GM19043 (cell line): ENCODE results near the gene MYRFL.

Source experiments
- ATAC-seq: cut with Tn5 transposase; IDR thresholded peaks from one replicate; pipeline ENCODE4 v1.9.1; 2021; ENCODE audit warnings: low read depth; ENCODE audit not compliant: unreplicated experiment

MYRFL gene

DNA sequence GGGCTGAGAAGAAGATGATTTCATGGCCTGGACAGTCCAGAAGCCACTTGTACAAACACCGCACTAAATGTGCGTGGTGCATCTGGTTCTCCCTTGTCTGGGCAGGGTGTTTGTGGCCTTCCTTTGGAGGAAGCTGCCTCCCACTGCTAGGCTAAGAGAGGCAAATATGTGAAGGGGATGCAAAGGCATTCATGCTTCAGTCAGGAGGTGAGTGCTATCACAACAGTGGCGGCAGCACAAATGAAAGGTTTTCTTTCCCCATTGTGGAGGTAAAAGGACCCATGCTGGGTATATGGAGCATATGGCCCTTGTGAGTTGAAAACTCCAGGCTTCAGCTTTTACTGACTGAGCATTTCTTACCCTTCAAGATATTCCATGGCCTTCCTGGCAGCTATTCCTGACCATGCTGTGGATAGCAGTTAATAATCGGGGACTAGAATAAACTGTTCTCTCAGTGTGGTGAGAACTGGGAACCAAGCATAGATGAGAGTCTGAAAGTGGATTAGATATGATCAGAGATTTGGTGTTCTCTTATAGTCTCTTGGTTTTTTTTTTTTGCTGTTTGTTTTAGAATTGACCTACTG, 69.9 kb downstream of the MYRFL start:
- no peak for ATAC-seq

DNA sequence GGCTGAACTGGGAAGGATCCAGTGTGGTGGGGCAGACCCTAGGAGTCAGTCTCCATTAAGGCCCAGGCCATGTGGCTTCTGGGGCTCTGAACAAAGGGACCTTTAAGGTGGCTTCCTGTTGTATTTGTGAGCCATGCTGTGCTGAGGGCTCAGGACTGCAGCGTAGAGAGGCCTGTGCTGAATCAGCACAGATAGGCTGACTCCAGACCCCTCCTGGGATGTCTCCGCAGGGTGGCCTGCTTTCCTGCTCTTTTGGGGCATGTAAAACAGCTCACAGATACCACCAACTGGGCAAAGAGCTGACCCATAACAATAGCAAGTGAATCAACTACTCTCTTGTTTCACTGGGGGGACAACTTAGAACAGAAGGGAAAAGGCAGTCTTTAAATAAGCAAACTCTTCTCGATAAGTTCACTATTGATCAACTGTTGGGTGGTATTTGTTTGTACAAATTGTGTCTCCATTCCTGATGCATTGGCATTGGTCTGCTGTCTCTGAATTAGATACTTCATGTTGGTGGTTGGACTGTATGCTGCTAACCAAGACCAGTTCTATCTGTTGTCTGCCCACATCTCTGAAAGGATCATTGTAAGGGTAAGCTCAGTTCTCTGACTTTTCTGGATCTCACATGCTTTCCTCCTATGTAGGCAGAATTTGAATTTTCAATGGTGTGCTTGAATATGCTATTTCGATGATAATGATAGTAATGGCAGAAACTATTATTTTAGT, 71.8 kb downstream of the MYRFL start:
- ATAC-seq: no peak

DNA sequence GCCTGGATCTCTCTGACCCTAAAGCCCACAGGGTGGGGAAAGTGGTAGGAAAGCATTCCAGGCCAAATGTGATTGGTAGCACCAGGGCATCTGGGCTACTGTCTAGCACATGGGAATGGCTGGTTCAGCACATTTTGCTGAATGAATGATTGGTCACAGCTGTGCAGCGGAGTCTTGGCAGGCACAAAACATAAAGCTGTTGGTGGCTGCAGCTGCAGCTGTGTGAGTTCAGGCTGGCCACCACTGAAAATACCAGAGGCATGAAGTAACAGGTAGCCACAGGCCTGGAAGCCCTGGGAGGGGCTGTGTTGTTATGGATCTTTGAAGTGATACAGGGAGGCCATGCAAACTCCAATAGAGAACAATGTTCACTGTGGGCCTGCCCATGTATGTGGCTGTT, 72.7 kb downstream of the MYRFL start:
- no peak for ATAC-seq

DNA sequence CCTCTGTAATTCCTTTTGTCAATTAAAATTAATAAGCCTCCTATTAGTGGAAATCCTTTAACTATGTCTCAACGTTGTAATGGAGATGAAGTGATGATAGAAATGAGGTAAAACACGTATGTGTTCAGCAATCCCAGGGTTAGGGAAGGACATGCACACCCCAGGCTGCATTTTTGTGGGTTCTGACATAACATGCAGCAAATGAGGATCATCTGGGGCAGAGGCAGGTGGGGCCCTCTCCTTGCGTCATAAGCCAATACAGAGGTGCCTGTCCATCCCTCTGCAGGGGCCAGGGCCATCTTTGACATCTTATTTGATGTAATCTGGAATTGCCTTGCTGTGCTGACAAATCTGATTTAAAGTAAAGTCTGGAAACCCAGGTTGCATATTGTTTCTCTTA, 73.2 kb downstream of the MYRFL start:
- ATAC-seq: no peak

- peak; percentile 66 for ATAC-seq
Measured at GRCh38 chr12:69900720-69901131, 75.7 kb downstream of the MYRFL start.

DNA sequence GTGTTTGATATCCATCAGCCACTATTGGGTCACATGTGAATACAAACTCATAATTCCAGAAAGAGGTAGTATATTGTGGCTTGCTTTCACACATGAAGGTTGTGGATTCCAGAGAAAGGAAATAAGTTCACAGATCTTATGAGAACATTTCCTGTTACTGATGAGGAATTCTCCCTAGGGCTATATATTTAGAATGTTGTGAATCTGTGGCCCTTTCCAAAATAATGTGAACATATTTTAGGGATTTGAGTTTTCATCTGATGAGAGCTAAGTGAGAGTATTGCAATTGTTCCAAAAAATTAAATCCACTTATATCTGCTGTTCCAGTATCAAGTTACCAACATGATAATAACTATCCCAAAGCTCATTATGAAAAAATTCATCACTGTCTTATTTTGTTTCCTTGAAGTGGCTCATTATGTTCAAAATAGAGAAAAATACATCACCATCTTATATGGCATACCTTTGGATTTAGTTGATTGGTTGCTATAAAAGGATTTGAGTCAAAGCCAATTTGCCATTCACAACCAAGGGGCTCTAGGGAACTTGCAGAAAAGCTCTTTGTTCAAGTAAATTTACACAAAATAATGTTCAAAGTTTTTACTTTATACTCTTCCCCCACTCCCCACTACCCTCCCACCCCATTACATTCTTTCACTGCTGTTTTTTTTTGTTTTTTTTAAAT, 76.3 kb downstream of the MYRFL start:
- ATAC-seq: no peak

DNA sequence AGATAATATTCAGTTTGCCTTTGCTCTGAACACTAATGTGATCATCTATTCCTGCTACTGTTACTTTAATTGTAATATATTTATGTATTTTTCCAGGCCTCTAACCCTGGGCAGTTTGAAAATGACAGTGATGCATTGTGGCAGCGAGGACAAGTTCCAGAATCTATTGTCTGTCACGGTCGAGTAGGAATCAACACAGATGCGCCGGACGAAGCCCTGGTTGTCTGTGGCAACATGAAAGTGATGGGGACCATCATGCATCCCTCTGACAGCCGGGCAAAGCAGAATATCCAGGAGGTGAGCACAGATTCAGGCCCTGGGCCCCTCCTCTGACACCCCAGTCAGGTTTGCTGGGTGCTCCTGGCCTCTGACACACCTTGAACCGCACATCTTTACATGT, 78.5 kb downstream of the MYRFL start:
- no peak for ATAC-seq

DNA sequence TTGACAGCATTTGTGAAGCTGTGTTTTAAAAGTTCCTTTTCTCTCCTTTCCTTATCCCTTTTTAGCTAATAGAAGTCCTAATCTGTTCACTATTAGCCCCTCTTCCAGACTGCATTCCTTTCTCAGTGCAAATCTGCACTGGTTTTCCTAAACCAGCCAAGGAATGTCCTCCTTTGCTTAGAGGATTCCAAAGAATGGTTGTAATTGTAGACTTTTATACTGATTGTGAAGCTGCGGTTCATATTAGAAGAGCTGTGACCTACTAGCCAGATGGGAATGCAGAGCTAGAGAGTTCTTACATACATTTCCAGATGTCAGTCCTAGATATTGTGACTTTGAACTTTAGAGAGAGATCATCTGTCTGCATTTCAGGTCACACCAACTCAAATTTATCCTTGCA, 79.8 kb downstream of the MYRFL start:
- ATAC-seq: no peak

GRCh38 chr12:69905801-69906200, 80.8 kb downstream of the MYRFL start:
- no peak for ATAC-seq

DNA sequence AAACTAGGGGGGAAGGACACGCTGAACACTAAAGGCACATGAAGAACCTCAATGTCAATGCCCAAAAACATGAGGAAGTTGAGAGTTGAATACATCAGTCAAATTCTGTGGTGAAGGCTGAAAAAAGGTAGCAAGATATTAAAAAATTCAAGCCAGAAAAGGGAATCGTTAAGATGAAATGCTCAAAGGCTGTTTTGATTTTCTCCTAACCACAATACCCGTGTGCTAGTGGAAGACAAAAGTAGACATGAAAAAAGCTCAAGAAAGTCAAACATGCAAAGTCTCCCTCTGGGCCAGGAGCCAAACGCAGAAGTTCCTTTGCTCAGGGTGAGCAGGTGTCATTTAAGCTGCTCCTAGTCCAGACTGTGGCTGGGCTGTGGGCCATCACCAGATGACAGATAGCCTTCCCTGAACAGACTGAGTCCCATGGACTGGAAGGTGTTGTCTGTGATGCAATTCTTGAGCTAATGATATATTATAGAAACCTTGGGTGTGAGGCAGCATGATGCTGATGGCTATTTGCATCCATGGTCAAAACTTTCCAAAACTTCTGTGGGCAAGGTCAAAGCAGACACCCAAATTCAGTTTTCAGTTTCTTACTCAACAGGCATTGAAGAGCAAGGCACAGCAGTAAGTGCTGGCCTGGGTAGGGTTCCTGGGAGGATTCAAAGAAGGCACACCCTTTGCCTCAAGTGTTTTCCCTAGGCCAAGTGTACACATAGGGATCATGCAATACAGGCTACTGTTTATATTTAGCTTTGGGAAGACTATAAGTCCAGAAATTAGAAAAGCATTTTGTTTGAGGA, 81.6 kb downstream of the MYRFL start:
- peak; percentile 82 for ATAC-seq

GRCh38 chr12:69908203-69908602, 83.2 kb downstream of the MYRFL start:
- ATAC-seq: no peak

DNA sequence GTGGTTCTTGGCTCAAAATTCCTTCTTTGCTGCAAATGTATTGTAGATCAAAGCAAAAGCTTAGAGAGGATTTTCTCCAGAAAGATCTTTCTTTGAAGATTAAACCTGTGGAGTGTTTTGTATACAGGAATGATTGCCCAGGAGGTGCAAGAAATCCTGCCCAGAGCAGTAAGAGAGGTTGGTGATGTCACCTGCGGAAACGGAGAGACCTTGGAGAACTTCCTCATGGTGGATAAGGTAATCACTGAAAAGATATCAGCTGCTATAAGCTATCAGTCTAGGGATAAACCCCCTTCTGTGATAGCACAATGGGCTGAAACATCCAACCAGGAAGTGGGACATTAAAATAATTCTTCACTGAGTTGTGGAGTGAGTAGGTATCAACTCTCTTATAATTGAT, 85.7 kb downstream of the MYRFL start:
- no peak for ATAC-seq

DNA sequence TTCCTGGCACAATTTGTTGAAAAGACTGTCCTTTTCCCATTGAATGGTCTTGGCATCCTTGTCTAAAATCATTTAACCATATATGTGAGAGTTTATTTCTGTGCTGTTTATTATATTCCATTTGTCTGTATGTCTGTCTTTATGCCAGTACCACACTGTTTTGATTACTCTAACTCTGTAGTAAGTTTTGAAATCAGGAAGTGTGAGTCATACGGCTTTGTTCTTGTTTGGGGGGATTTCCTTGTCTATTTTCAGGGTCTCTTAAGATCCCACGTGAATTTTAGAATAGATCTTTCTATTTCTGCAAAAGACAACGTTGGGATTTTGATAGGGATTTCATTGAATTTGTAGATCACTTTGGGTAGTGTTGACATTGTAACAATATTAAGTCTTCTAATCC, 88.5 kb downstream of the MYRFL start:
- ATAC-seq: no peak

- no peak for ATAC-seq
Measured at GRCh38 chr12:69915964-69916363, 90.9 kb downstream of the MYRFL start.

DNA sequence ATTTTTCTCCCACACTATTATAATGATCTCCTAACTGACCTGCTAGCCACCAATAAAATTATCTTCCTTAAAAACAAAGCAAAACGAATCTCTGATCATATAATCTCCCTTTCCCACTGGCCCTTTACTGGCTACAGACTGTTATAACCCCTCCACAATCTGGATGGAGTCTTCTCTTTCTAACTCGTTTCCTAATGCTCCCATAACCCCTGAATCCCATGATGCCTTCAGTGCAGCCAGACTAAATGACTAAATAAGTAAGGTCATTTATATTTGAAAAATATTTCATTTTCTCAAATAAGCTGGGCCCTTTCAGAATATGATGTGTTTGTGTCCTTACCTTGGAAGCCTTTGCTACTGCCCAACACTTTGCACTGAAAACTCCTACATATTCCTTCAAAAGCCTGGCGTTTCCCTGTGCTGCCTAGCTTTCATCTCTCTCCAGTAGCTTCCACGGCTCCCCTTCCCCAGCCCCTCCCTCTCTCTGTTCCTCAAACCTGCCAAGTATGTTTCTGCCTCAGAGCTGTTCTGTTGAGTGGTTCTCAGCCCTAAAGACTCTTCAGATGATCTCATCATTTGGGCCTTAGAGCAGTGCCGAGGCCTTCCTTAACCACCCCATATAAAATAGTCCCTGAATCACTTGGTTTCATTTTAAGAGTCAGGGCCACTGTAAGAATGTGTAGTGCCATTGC, 91.7 kb downstream of the MYRFL start:
- ATAC-seq: no peak

DNA sequence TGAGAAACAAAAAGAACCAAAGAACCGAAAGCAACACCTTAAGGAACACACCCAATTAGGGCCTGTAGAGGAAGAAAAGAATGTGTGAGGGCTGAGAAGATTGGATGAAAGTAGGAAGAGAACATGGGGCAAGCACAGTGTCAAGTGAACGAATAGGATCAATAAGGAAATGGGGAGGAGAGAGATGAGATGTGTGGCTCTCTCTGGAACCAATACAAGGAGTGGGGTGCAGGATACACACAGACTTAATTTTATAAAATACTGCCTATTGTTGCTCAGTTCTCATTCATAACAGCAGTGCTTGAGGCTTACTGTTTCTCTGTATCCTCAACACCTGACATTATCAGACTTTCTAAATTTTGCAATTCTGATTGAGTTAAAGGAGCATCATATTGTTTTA, 93.3 kb downstream of the MYRFL start:
- no peak for ATAC-seq

- no peak for ATAC-seq
Measured at GRCh38 chr12:69919495-69919894, 94.5 kb downstream of the MYRFL start.

GRCh38 chr12:69921831-69922230, 96.8 kb downstream of the MYRFL start:
- ATAC-seq: no peak

DNA sequence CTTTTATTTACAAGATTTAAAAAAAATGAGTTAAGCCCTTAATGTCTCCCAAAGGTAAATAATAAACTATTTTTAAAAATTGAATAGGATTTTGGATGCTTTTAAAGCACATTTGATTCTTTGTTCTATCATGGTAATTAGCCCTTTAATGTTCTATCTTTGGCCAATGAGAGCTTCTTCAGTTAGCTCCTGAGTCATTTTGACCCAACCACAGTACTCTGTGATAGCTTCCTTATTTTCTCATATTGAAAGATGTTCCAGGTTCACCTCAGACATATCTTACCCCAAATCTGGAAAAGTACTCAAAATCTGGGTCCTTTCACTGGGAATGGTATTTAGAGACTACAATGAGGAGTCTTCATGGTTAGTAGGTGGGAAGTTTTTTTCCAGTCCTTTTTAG, 98.0 kb downstream of the MYRFL start:
- ATAC-seq: no peak

GRCh38 chr12:69925291-69925690, 100.3 kb downstream of the MYRFL start:
- ATAC-seq: no peak

DNA sequence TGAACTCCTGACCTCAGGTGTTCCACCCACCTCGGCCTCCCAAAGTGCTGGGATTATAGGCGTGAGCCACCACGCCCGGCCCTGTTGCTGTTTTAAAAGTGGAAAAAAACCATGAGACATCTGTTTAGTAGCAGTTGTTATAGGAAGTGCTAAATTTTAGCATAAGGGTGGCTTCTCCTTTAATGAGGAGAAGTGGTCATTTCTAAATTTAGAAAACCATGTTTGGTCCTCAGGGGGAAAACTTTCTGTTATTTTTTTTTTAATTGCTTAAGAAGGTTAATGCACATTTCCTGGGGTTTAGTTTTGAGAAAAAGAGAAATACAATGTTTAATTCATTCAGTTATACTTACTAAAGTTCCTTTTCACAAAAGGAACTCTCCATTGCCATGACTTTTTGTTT, 102.1 kb downstream of the MYRFL start:
- ATAC-seq: no peak
